Jurkat, Clone E6-1 (cell line): Measurements from ENCODE around the gene CDY1. TPM values are rescaled to one million over a fixed set of nuclear protein-coding genes. Genes with fewer than 3 reads are reported as not detected.
"Not testable (repeated sequence)": the region's sequence is repeated elsewhere in the genome, so short reads cannot be mapped to it uniquely, and the experiment has no call there.

ENCODE experiments used
- DNase-seq: peaks from one replicate; pipeline ENCODE4 v3.0.0-alpha.2; 2011; ENCODE audit warnings: low read depth, low spot score
- H3K4me3 ChIP-seq: 2 replicates; pipeline ENCODE4 v1.5.1; 2011; ENCODE audit warnings: mild to moderate bottlenecking, low read length, control low read depth, moderate library complexity
- polyA plus RNA-seq: library from polyadenylated mRNA; unstranded; fragments of >200 nt; gene quantifications from one replicate; pipeline ENCODE4 v1.2.1, GENCODE V29; 2012; ENCODE audit warnings: missing spikeins; ENCODE audit not compliant: insufficient read length, insufficient read depth

CDY1 gene, protein sequence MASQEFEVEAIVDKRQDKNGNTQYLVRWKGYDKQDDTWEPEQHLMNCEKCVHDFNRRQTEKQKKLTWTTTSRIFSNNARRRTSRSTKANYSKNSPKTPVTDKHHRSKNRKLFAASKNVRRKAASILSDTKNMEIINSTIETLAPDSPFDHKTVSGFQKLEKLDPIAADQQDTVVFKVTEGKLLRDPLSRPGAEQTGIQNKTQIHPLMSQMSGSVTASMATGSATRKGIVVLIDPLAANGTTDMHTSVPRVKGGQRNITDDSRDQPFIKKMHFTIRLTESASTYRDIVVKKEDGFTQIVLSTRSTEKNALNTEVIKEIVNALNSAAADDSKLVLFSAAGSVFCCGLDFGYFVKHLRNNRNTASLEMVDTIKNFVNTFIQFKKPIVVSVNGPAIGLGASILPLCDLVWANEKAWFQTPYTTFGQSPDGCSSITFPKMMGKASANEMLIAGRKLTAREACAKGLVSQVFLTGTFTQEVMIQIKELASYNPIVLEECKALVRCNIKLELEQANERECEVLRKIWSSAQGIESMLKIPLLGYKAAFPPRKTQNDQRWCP
- not detected for polyA plus RNA-seq

DNA sequence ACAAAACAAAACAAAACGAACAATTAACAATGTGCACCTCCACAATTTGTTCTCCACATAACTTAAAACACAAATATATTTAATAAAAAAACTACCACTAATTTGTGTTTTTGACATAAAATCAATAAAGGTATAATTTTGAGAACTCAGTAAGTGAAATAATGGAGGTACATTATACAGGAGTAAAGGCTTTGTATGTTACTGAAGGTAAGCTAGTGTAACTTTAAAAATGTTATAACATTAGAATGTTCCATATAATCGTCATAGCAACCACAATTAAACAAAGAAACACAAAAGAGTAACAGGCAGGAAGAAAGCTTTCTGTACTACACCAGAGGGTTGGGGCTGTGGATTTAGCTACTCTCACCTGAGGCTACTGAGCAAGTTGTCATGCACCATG is at the start of gene CDY1:
Gene CDY1 (plus strand): TSS at position 301 of the 400 bp plus-strand sequence. CDS start 326 bp downstream, outside the sequence.
- not testable (repeated sequence) for H3K4me3 ChIP-seq, DNase-seq

DNA sequence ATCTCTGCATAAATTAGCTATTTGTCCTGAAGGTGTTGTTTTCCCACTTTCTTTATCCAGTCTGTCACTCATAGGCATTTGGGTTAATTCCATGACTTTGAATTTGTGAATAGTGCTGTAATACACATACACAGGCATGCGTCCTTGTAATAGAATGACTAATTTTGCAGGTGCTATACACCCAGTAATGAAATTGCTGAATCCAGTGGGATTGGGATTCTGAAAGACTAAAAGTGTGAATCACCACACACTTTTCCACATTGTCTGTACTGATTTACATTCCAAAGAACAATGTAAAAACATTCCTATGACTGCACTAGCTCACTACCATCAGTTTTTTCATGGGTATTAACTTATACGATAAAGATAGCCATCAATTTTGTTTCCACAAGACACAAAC is 28.6 kb upstream of the CDY1 start:
- not testable (repeated sequence) for DNase-seq, H3K4me3 ChIP-seq

DNA sequence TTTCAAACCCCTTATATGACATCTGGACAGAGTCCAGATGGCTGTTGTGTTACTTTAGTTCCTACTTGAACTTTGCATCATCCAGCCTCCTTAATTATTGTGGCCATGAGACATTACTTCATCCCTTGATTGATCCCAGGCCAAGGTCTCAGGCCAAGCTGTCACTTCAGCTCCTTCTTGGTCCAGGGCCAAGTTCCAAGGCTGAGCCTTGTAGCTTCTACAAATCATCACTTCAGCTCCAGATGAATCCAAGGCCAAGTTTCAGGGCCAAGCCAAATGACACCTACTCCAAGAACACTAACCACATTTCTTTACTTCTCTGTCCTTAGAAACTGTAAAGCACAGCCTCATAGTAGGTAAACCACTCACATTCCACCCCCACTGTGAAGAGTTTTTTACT is 1.7 kb upstream of the CDY1 start:
- H3K4me3 ChIP-seq, DNase-seq: not testable (repeated sequence)

DNA sequence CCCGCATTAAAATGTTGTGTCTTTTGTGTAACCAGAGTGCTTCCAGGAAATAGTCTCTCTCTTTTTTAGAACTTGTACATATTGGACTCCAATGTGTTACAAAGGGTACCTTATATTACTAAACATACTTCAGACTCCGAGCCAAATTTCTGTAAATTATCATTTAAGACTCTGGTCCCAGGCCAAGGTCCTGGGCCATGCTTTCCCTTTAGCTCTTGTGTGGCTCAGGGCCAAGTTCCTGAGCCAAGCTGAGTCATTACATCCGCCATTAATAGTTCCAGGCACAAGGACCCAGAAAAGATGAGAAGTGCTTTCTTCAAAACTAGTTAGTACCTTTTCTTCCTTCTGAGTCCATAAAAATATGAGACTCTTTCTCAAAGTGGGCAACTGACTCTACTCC is 4.6 kb downstream of the CDY1 start:
- not testable (repeated sequence) for H3K4me3 ChIP-seq, DNase-seq

DNA sequence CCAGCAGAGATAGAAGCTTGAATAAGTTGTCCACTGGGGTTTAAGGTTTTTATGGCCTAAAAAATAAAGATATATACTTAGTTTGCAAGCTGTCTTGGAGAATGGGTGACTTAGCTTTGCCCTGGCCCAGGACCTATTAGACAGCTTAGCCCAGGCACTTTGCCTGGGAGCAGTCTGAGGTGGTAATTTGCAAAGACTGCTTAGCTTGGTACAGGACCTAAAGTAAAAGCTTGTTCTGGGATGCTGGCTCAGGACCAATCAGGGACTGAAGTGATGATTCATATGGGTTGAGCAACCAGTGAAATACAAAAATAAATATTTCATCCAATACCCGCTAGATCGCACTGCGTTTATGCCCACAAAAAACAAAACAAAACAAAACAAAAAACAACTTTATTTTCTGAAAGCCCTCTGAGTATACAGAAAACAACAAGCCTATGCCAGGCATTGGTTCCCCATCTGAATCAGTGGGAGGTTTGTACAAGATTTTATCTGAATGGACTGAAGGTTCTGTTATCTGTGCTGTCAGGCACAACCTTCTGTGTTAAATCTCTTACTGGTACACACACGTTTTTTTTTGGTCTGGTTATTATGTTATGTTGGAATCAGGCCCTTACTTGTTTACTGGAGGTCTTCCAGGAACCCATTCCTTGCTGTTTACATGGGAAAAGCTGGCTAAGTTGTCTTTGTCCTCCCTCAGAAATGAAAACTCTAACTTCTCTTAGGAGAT is 8.6 kb downstream of the CDY1 start:
- not testable (repeated sequence) for H3K4me3 ChIP-seq, DNase-seq

DNA sequence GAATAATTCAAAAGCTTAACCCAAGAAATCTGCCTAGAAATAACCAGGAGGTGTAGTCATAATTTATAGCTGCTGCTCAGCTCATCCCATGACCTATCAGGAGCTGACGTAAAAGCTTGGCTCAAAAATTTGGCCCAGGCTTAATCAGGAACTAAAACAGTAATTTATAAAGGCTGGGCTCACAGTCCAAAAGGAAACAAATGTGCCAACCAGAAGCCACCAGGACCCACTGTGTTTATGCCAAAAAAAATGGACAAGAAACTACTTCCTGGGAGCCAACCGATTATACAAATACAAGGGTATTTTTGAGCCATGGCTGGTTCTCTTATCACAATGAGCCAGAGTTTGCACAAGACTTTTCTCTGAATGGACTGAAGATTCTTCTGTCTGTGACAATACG is 17.9 kb downstream of the CDY1 start:
- DNase-seq, H3K4me3 ChIP-seq: not testable (repeated sequence)

DNA sequence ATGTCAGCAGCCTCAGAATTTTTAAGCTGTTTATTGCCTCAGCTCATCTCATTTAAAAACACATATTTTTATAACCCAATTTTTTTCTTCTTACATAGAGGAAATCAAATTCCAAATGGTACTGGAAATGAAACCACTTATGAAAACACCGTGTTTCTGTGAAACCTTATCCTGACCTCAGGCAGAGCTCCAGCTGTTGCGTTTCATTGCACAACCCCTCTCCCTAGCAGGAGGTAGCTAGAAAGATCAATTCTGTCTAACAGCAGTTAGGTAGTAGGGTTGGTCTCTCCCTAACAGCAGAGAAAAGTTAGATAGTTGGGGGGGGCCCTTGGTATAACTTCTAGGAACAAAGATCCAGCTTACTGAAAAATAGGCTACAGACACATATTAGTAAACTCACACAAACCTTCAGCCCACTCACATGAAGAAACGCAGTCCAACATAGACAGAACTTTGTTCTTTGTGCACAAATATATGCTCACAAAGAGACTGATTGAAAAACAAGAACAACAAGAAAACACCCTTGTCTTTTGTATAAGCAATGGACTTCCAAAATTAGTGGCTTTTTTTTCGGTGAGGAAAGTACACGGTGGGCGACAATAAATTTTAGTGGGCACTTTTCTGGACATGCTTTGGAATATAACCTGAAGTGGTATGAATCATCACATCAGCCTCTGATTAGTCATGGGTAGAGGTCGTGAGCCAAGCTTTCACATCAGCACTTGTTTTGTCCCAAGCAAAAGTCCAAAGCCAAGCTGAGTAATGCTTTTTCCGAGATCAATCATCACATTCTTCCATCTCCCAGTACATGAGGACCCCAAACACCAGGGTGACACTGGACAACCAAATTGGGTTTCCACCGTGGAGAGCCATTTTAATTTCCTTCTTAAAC is 21.4 kb downstream of the CDY1 start:
- DNase-seq, H3K4me3 ChIP-seq: not testable (repeated sequence)
